K562 (cell line): Measurements from ENCODE around the gene KIF6. TPM values are rescaled to one million over a fixed set of nuclear protein-coding genes. Genes with fewer than 3 reads are reported as not detected.

Experiments used
- ATAC-seq: fragments of 200-7000 bp; cut with Tn5 transposase; 3 replicates; pipeline ENCODE4 v1.9.1; 2020; ENCODE audit warnings: moderate library complexity
- BruUV-seq: library from RNA; stranded (reverse); fragments of 400-500 nt; replicated peaks from 2 replicates; lab custom pipeline; 2021; lab: Mats Ljungman, UMichigan
- CTCF ChIA-PET: fragments of 300-600 bp; formaldehyde crosslinking; extraction: SDS; loops from one replicate; lab custom pipeline; 2021; ENCODE audit warnings: low intra/inter-chr PET ratio; lab: Yijun Ruan, JAX
- POLR2A ChIA-PET: fragments of 300-600, 350-650 bp; sonication (Branson Sonifier 250); formaldehyde crosslinking; extraction: SDS; loops from one replicate; lab custom pipeline; 2021; ENCODE audit warnings: antibody characterized with exemption, inconsistent platforms; lab: Yijun Ruan, JAX
- DNase-seq, 4 experiments: peaks; one replicate each; pipeline versions ENCODE4 v3.0.0 to v3.0.0-alpha.2; 2011 to 2018; ENCODE audit warnings: low spot score in 3 of 4, mixed read lengths in 3 of 4; ENCODE audit errors: extremely low read depth in 1 of 4
- FAIRE-seq: peaks from 2 replicates; lab custom pipeline; 2011; peaks lifted over from hg19 to GRCh38; lab: Jason Lieb, UNC
- H2AFZ ChIP-seq: 2 replicates; pipeline ENCODE4 v1.6.0; 2011; ENCODE audit warnings: low read depth, low read length, control low read depth, inconsistent platforms
- H3K27ac ChIP-seq: fragments of 200-600 bp; 3 replicates; pipeline ENCODE4 v1.8.0; 2011; ENCODE audit warnings: low read depth, mild to moderate bottlenecking, control low read depth, inconsistent platforms, low read length, moderate library complexity, mixed read lengths; ENCODE audit errors: extremely low read depth
- H3K27me3 ChIP-seq, 2 experiments: fragments of 300-600 bp in 1 of 2; 2 replicates in 1 of 2; 3 replicates in 1 of 2; pipeline versions ENCODE4 v1.6.0 to v1.8.0; 2011; ENCODE audit warnings: inconsistent platforms in 2 of 2, low read length in 2 of 2, mild to moderate bottlenecking in 1 of 2, mixed read lengths in 1 of 2, moderate library complexity in 1 of 2; ENCODE audit not compliant: control insufficient read depth in 2 of 2, insufficient read depth in 2 of 2
- H3K36me3 ChIP-seq: fragments of 300-600 bp; 3 replicates; pipeline ENCODE4 v1.8.0; 2011; ENCODE audit warnings: mild to moderate bottlenecking, low read length, inconsistent platforms; ENCODE audit not compliant: control insufficient read depth, insufficient read depth
- H3K4me1 ChIP-seq, 2 experiments: fragments of 200-600 bp in 1 of 2; replicated peaks in 1 of 2; 2 replicates in 1 of 2; 3 replicates in 1 of 2; pipeline versions ENCODE4 v1.5.1 to v1.8.0; 2011; ENCODE audit warnings: inconsistent platforms in 2 of 2, low read length in 2 of 2, mild to moderate bottlenecking in 1 of 2, mixed read lengths in 1 of 2, moderate library complexity in 1 of 2; ENCODE audit not compliant: control insufficient read depth in 2 of 2, insufficient read depth in 2 of 2
- H3K4me2 ChIP-seq: 2 replicates; pipeline ENCODE4 v1.6.1; 2011; ENCODE audit warnings: low read length, control low read depth, inconsistent platforms, mixed read lengths; ENCODE audit not compliant: insufficient read depth
- H3K4me3 ChIP-seq: fragments of 200-600 bp; sonication (generic), shearing (Covaris generic); 2 replicates; pipeline ENCODE4 v1.5.1; 2016; ENCODE audit warnings: control low read depth, inconsistent platforms
- H3K79me2 ChIP-seq: fragments of 200-600 bp; 3 replicates; pipeline ENCODE4 v1.8.0; 2011; ENCODE audit warnings: low read length, inconsistent platforms; ENCODE audit not compliant: control insufficient read depth, insufficient read depth
- H3K9ac ChIP-seq, 2 experiments: 2 replicates each; pipeline versions ENCODE4 v1.6.0 to v1.6.1; 2011; ENCODE audit warnings: low read depth in 2 of 2, low read length in 2 of 2, control low read depth in 1 of 2, inconsistent platforms in 1 of 2, mild to moderate bottlenecking in 1 of 2, mixed read lengths in 1 of 2; ENCODE audit not compliant: insufficient read depth in 1 of 2
- H3K9me1 ChIP-seq: one replicate; pipeline ENCODE4 v1.6.0; 2011; ENCODE audit warnings: inconsistent platforms, mild to moderate bottlenecking, low read length, moderate library complexity; ENCODE audit not compliant: control insufficient read depth, insufficient read depth
- H3K9me3 ChIP-seq: replicated peaks from 2 replicates; pipeline ENCODE4 v1.5.1; 2011; ENCODE audit warnings: low read depth, low read length, inconsistent platforms; ENCODE audit not compliant: control insufficient read depth, insufficient read depth
- H4K20me1 ChIP-seq: replicated peaks from 2 replicates; pipeline ENCODE4 v1.6.1; 2011; ENCODE audit warnings: low read length, inconsistent platforms, mixed read lengths; ENCODE audit not compliant: control insufficient read depth, insufficient read depth
- CREB5 ChIP-seq: fragments of 250-450 bp; sonication (Bioruptor Pico); IDR thresholded peaks from 2 replicates; pipeline ENCODE4 v1.5.0; 2020; ENCODE audit warnings: mild to moderate bottlenecking
- FIP1L1 ChIP-seq: fragments of 200-400 bp; formaldehyde crosslinking; IDR thresholded peaks from 2 replicates; pipeline ENCODE4 v1.6.1; 2018; ENCODE audit warnings: mild to moderate bottlenecking, low read depth, low read length; ENCODE audit not compliant: poor library complexity, severe bottlenecking
- HCFC1 ChIP-seq: IDR thresholded peaks from 2 replicates; pipeline ENCODE4 v1.6.1; 2012; ENCODE audit warnings: low read depth, low read length, improper control_type of control experiment
- HDAC3 ChIP-seq: fragments of 450-650 bp; IDR thresholded peaks from 2 replicates; pipeline ENCODE4 v1.6.1; 2018; ENCODE audit warnings: borderline replicate concordance, mild to moderate bottlenecking, moderate library complexity; ENCODE audit not compliant: partially characterized antibody
- MYC ChIP-seq, 2 experiments: fragments of 250-450 bp in 1 of 2; sonication (Bioruptor Pico) in 1 of 2; IDR thresholded peaks; 2 replicates each; pipeline versions ENCODE4 v1.5.1 to v1.6.1; 2012 to 2021; ENCODE audit warnings: low read depth in 2 of 2, borderline replicate concordance in 1 of 2, improper control_type of control experiment in 1 of 2, low read length in 1 of 2, mild to moderate bottlenecking in 1 of 2, moderate library complexity in 1 of 2
- NFXL1 ChIP-seq: fragments of 450-650 bp; formaldehyde crosslinking; IDR thresholded peaks from 2 replicates; pipeline ENCODE4 v1.4.0; 2021; ENCODE audit warnings: mild to moderate bottlenecking
- SAP30 ChIP-seq: fragments of 200-600 bp; sonication (generic); IDR thresholded peaks from 2 replicates; pipeline ENCODE4 v1.6.1; 2012; ENCODE audit warnings: borderline replicate concordance, low read depth, mild to moderate bottlenecking, moderate library complexity, low read length, control low read depth, inconsistent platforms; ENCODE audit not compliant: insufficient read depth, poor library complexity, severe bottlenecking
- SFPQ ChIP-seq: fragments of 200-400 bp; formaldehyde crosslinking; IDR thresholded peaks from 2 replicates; pipeline ENCODE4 v1.6.1; 2017; ENCODE audit warnings: mild to moderate bottlenecking, low read depth, low read length, moderate library complexity
- SMARCC2 ChIP-seq: fragments of 450-650 bp; IDR thresholded peaks from 2 replicates; pipeline ENCODE4 v1.6.1; 2017; ENCODE audit warnings: antibody characterized with exemption, moderate library complexity, mild to moderate bottlenecking, low read depth
- STAT5A ChIP-seq: IDR thresholded peaks from 2 replicates; pipeline ENCODE4 v1.6.1; 2012; ENCODE audit warnings: low read length, inconsistent platforms, borderline replicate concordance
- TAF1 ChIP-seq: IDR thresholded peaks from 2 replicates; pipeline ENCODE4 v1.6.1; 2011; ENCODE audit warnings: mild to moderate bottlenecking, low read length, moderate library complexity; ENCODE audit not compliant: insufficient read depth, control insufficient read depth, severe bottlenecking; ENCODE audit errors: extremely low read depth
- TEAD2 ChIP-seq: fragments of 450-650 bp; IDR thresholded peaks from 2 replicates; pipeline ENCODE4 v1.6.1; 2016; ENCODE audit warnings: missing genetic modification characterization, control low read depth, missing compliant biosample characterization
- ZHX1 ChIP-seq: fragments of 150-350 bp; conservative IDR thresholded peaks from 2 replicates; pipeline ENCODE4 v1.6.1; 2014; ENCODE audit warnings: low read length
- ZKSCAN3 ChIP-seq: fragments of 250-450 bp; sonication (Bioruptor Pico); IDR thresholded peaks from 2 replicates; pipeline ENCODE4 v1.4.0; 2020
- ZSCAN29 ChIP-seq: fragments of 450-650 bp; IDR thresholded peaks from 2 replicates; pipeline ENCODE4 v1.6.1; 2017
- WGBS: fragments of 100-300 bp; shearing (Covaris generic); methylation state at CpG from one replicate; pipeline ENCODE4 v1.1.6; 2016; ENCODE audit warnings: low coverage, mixed read lengths; ENCODE audit not compliant: insufficient coverage; ENCODE audit errors: missing lambda C conversion rate; 5-methylcytosine and 5-hydroxymethylcytosine counted together
- in situ Hi-C: fragments of 300-500 bp; cut with MboI; formaldehyde crosslinking; loops from 4 replicates; pipeline ENCODE4 v1.15.0; 2018; ENCODE audit warnings: inconsistent platforms, mixed read lengths
- intact Hi-C: fragments of 100-400 bp; cut with micrococcal nuclease; formaldehyde crosslinking; loops from 2 replicates; pipeline ENCODE4 v1.14.2; 2022
- polyA plus RNA-seq, 8 experiments: library from polyadenylated mRNA; depleted of rRNA in 4 of 8; stranded (reverse) in 5 of 8; unstranded in 3 of 8; fragments of >200 nt; fragmentation: Nextera tagmentation in 2 of 8; fragmentation: Illumina TruSeq in 1 of 8; extraction: Ambion mirVana in 2 of 8; extraction: Trizol in 1 of 8; gene quantifications; 2 replicates each; pipeline versions ENCODE4 v1.2.1 to v1.2.3, GENCODE V29; 2011 to 2014; ENCODE audit warnings: inconsistent platforms in 1 of 8, missing spikeins in 1 of 8
- total RNA-seq, 7 experiments: library from RNA; depleted of rRNA in 6 of 7; stranded (reverse); fragments of >200 nt in 6 of 7; fragmentation: Illumina TruSeq in 2 of 7; extraction: Trizol in 2 of 7; gene quantifications; 2 replicates each; pipeline versions ENCODE4 v1.2.1 to v1.2.3, GENCODE V29; 2011 to 2021; ENCODE audit warnings: low replicate concordance in 1 of 7

The KIF6 gene
- total and polyA plus RNA-seq, 9 of the 15 experiments (the other 6 are each of a cell fraction or from before 2014, with no cell fraction given) = not detected

- TF ChIP-seq CREB5 = no peak
- no peak for TF ChIP-seq HCFC1
- no peak for TF ChIP-seq FIP1L1
- TF ChIP-seq ZHX1 = no peak
- no peak for TF ChIP-seq SAP30
- TF ChIP-seq, all 486 proteins: peak for 0
These were observed 309.2 kb downstream of the KIF6 start (continued) for GRCh38 chr6:39416026-39416425.

GRCh38 chr6:39415482-39415881, 309.7 kb downstream of the KIF6 start:
- Histone ChIP-seq H3K79me2 (no peaks in the 10 kb centered on the region), H3K9ac (no peak overlapping the region), H3K4me3 (no peak overlapping the region), H2AFZ (no peak overlapping the region), H3K9me3 (no peaks in the 10 kb centered on the region), H3K4me1 (no peaks in the 10 kb centered on the region), H4K20me1 (no peaks in the 10 kb centered on the region), H3K4me2 (no peak overlapping the region), H3K36me3 (no peaks in the 10 kb centered on the region), H3K9me1 (no peaks in the 10 kb centered on the region), H3K27me3 (peaks cover 3 to 5% of the 10 kb centered on the region in 2 experiments; a peak in 3 of 5 replicates), H3K27ac (no peak overlapping the region)
- no TSS peak for BruUV-seq
- ATAC-seq = no peak
- ChIA-PET CTCF (no interaction called here), POLR2A (no interaction called here)
- no peak for DNase-seq
- 3% methylated on average over 3 of the region's 3 CpGs for WGBS
- no peak for TF ChIP-seq ZKSCAN3 (CRISPR knock-in tag)
- no peak for TF ChIP-seq HDAC3
- TF ChIP-seq TAF1 = no peak
- no peak for TF ChIP-seq NFXL1 (CRISPR knock-in tag)
- no peak for TF ChIP-seq MYC (IDR thresholded peaks at IDR 0.05; ENCODE audit: low read depth, low read length)
- TF ChIP-seq MYC (CRISPR knock-in tag; IDR thresholded peaks at IDR 0.05; ENCODE audit: borderline replicate concordance, low read depth) = no peak
- TF ChIP-seq STAT5A = no peak
- TF ChIP-seq SMARCC2 = no peak
- TF ChIP-seq SFPQ = no peak
- TF ChIP-seq ZSCAN29 = no peak
- no peak for TF ChIP-seq TEAD2 (tag)
- FAIRE-seq = no peak
- intact Hi-C loops (no loop called here), in situ Hi-C loops (loop anchor here (5.0 kb wide), 1 partner anchor 48 kb away; no protein-coding TSS in a partner anchor)
